Measurements from ENCODE around the gene MFAP2. TPM values are rescaled to one million over a fixed set of nuclear protein-coding genes. Genes with fewer than 3 reads are reported as not detected.
"Not testable (repeated sequence)": the region's sequence is repeated elsewhere in the genome, so short reads cannot be mapped to it uniquely, and the experiment has no call there.

MFAP2 gene
- total RNA-seq, 1 experiment from 2014 or later = 141 TPM

- Mint-ChIP-seq H3K9me3 (no peaks in the 10 kb centered on the region), H3K4me3 (no peak overlapping the region), H3K27ac (no peak overlapping the region), H3K36me3 (peaks cover 29% of the 10 kb centered on the region), H3K27me3 (ENCODE audit: low read depth) (no peaks in the 10 kb centered on the region), H3K4me1 (no peaks in the 10 kb centered on the region)
- CTCF ChIA-PET = interaction anchor here (0.5 to 2.2 kb wide), 6 partner anchors 17 to 326 kb away, joined by 3 to 20 read pairs (median 5); partner anchors contain the start of gene CROCC
- POLR2A ChIA-PET = no interaction called here
- TF ChIP-seq ZNF416 (CRISPR knock-in tag; IDR thresholded peaks at IDR 0.05) = no peak
- no peak for TF ChIP-seq TEAD1 (CRISPR knock-in tag; IDR thresholded peaks at IDR 0.05)
- TF ChIP-seq PRRX2 (CRISPR knock-in tag; IDR thresholded peaks at IDR 0.05) = no peak
- no peak for TF ChIP-seq OVOL2 (CRISPR knock-in tag; IDR thresholded peaks at IDR 0.05; ENCODE audit: borderline replicate concordance)
- no peak for TF ChIP-seq ATF1 (CRISPR knock-in tag; IDR thresholded peaks at IDR 0.05)
- TF ChIP-seq ZNF425 (CRISPR knock-in tag; conservative IDR thresholded peaks at IDR 0.05) = no peak
- no peak for TF ChIP-seq CTCF (IDR thresholded peaks at IDR 0.05)
- TF ChIP-seq SMAD3 (CRISPR knock-in tag; IDR thresholded peaks at IDR 0.05; ENCODE audit: borderline replicate concordance) = no peak
- TF ChIP-seq GABPB1 (CRISPR knock-in tag; IDR thresholded peaks at IDR 0.05) = no peak
- TF ChIP-seq ZNF317 (CRISPR knock-in tag; IDR thresholded peaks at IDR 0.05; ENCODE audit: borderline replicate concordance, low read depth) = no peak
- TF ChIP-seq ZNF263 (CRISPR knock-in tag; IDR thresholded peaks at IDR 0.05; ENCODE audit: low read depth) = no peak
- no peak for TF ChIP-seq SOX15 (CRISPR knock-in tag; IDR thresholded peaks at IDR 0.05)
- TF ChIP-seq TP53 (CRISPR knock-in tag; IDR thresholded peaks at IDR 0.05) = no peak
- TF ChIP-seq ZNF512 (CRISPR knock-in tag; IDR thresholded peaks at IDR 0.05; ENCODE audit: borderline replicate concordance) = no peak
- TF ChIP-seq TEAD4 (CRISPR knock-in tag; IDR thresholded peaks at IDR 0.05) = no peak
- TF ChIP-seq USF2 (CRISPR knock-in tag; IDR thresholded peaks at IDR 0.05) = no peak
- no peak for TF ChIP-seq CREM (CRISPR knock-in tag; IDR thresholded peaks at IDR 0.05)
- no peak for TF ChIP-seq ZSCAN18 (CRISPR knock-in tag; IDR thresholded peaks at IDR 0.05)
- ATAC-seq = no peak
- DNase-seq (ENCODE audit: low spot score) = no peak
Observed at GRCh38 chr1:16946646-16947045, 33.8 kb downstream of the MFAP2 start.

GRCh38 chr1:16946185-16946584, 34.2 kb downstream of the MFAP2 start:
- ATAC-seq; H3K9me3 Mint-ChIP-seq; H3K4me1 Mint-ChIP-seq; POLR2A ChIA-PET; H3K27me3 Mint-ChIP-seq (ENCODE audit: low read depth); H3K4me3 Mint-ChIP-seq; DNase-seq (ENCODE audit: low spot score): not testable (repeated sequence)
- CTCF ChIA-PET = interaction anchor here (1.0 to 1.6 kb wide), 2 partner anchors 14 to 40 kb away, joined by 3 to 5 read pairs; no protein-coding TSS in a partner anchor
- Mint-ChIP-seq H3K27ac (peak overlapping the region; percentile 49; the same call in 1 of the 2 replicates), H3K36me3 (peaks cover 29% of the 10 kb centered on the region)

GRCh38 chr1:16945512-16945911, 34.9 kb downstream of the MFAP2 start:
- H3K27me3 Mint-ChIP-seq (ENCODE audit: low read depth) = not testable (repeated sequence)
- CTCF ChIA-PET = interaction anchor here (1.0 to 1.6 kb wide), 2 partner anchors 14 to 41 kb away, joined by 3 to 5 read pairs; no protein-coding TSS in a partner anchor

More at GRCh38 chr1:16945512-16945911, 34.9 kb downstream of the MFAP2 start:
- ATAC-seq; H3K27ac Mint-ChIP-seq; H3K4me1 Mint-ChIP-seq; H3K9me3 Mint-ChIP-seq; DNase-seq (ENCODE audit: low spot score); H3K4me3 Mint-ChIP-seq; POLR2A ChIA-PET: not testable (repeated sequence)
- peaks cover 32% of the 10 kb centered on the region for H3K36me3 Mint-ChIP-seq
